Liver (tissue), 9 donors: Measurements from ENCODE around the gene CPZ. TPM values are rescaled to one million over a fixed set of nuclear protein-coding genes. Genes with fewer than 3 reads are reported as not detected.

Experiments
- DNase-seq: peaks from one replicate; pipeline ENCODE4 v3.0.0-alpha.2; 2017; ENCODE audit warnings: low spot score
- H3K27ac ChIP-seq, 2 donors: one replicate each; pipeline ENCODE4 v1.7.0; 2013; ENCODE audit warnings: inconsistent platforms in 2 of 2, low read length in 2 of 2, control low read depth in 1 of 2, low read depth in 1 of 2, mild to moderate bottlenecking in 1 of 2
- H3K27me3 ChIP-seq, 4 donors: one replicate each; pipeline versions ENCODE4 v1.6.1 to v1.7.0; 2013; ENCODE audit warnings: low read length in 3 of 4, inconsistent platforms in 1 of 4, mild to moderate bottlenecking in 1 of 4, moderate library complexity in 1 of 4; ENCODE audit not compliant: control insufficient read depth in 4 of 4, insufficient read depth in 4 of 4
- H3K36me3 ChIP-seq, 4 donors: one replicate each; pipeline versions ENCODE4 v1.6.1 to v1.7.0; 2013; ENCODE audit warnings: low read length in 3 of 4, mild to moderate bottlenecking in 3 of 4, low read depth in 1 of 4, moderate library complexity in 1 of 4; ENCODE audit not compliant: control insufficient read depth in 4 of 4, insufficient read depth in 3 of 4
- H3K4me1 ChIP-seq, 4 donors: one replicate each; pipeline versions ENCODE4 v1.6.1 to v1.7.0; 2013; ENCODE audit warnings: low read length in 3 of 4, mild to moderate bottlenecking in 3 of 4, moderate library complexity in 1 of 4; ENCODE audit not compliant: control insufficient read depth in 4 of 4, insufficient read depth in 4 of 4
- H3K4me3 ChIP-seq, 3 donors: one replicate each; pipeline versions ENCODE4 v1.6.1 to v1.7.0; 2013; ENCODE audit warnings: low read length in 3 of 3, control low read depth in 1 of 3, low read depth in 1 of 3, mild to moderate bottlenecking in 1 of 3
- H3K9ac ChIP-seq, 2 donors: one replicate each; pipeline ENCODE4 v1.7.0; 2013; ENCODE audit warnings: low read length in 2 of 2, mild to moderate bottlenecking in 2 of 2, moderate library complexity in 2 of 2, control low read depth in 1 of 2, low read depth in 1 of 2
- H3K9me3 ChIP-seq, 4 donors: one replicate each; pipeline versions ENCODE4 v1.6.1 to v1.7.0; 2013; ENCODE audit warnings: low read length in 3 of 4; ENCODE audit not compliant: control insufficient read depth in 4 of 4
- EGR1 ChIP-seq, 2 donors: IDR thresholded peaks; 2 replicates each; pipeline ENCODE4 v1.6.1; 2016 to 2018; ENCODE audit warnings: antibody characterized with exemption in 2 of 2, low read depth in 2 of 2
- FOXA1 ChIP-seq: IDR thresholded peaks from 2 replicates; pipeline ENCODE4 v1.6.1; 2016; ENCODE audit warnings: antibody characterized with exemption
- FOXA2 ChIP-seq: IDR thresholded peaks from 2 replicates; pipeline ENCODE4 v1.6.1; 2016; ENCODE audit warnings: antibody characterized with exemption
- GABPA ChIP-seq, 2 donors: IDR thresholded peaks in 1 of 2; conservative IDR thresholded peaks in 1 of 2; 2 replicates each; pipeline ENCODE4 v1.6.1; 2016; ENCODE audit warnings: antibody characterized with exemption in 2 of 2, mild to moderate bottlenecking in 1 of 2, moderate library complexity in 1 of 2
- HNF4G ChIP-seq: IDR thresholded peaks from 2 replicates; pipeline ENCODE4 v1.6.1; 2016; ENCODE audit warnings: antibody characterized with exemption
- JUND ChIP-seq, 2 donors: IDR thresholded peaks; 2 replicates each; pipeline ENCODE4 v1.6.1; 2016; ENCODE audit warnings: antibody characterized with exemption in 2 of 2
- NR2F2 ChIP-seq: IDR thresholded peaks from 2 replicates; pipeline ENCODE4 v1.6.1; 2016; ENCODE audit warnings: antibody characterized with exemption
- RXRA ChIP-seq, 2 donors: IDR thresholded peaks; 2 replicates each; pipeline ENCODE4 v1.6.1; 2017 to 2018; ENCODE audit warnings: antibody characterized with exemption in 2 of 2, mild to moderate bottlenecking in 1 of 2
- SP1 ChIP-seq: IDR thresholded peaks from 2 replicates; pipeline ENCODE4 v1.6.1; 2018; ENCODE audit warnings: antibody characterized with exemption, mild to moderate bottlenecking
- TAF1 ChIP-seq: conservative IDR thresholded peaks from 2 replicates; pipeline ENCODE4 v1.6.1; 2016; ENCODE audit warnings: antibody characterized with exemption, mild to moderate bottlenecking
- YY1 ChIP-seq: IDR thresholded peaks from 2 replicates; pipeline ENCODE4 v1.6.1; 2016; ENCODE audit warnings: antibody characterized with exemption, mild to moderate bottlenecking
- WGBS: extraction: QIAGEN DNeasy Blood & Tissue Kit; methylation state at CpG from one replicate; pipeline ENCODE4 v1.1.7; 2013; 5-methylcytosine and 5-hydroxymethylcytosine counted together
- polyA plus RNA-seq, 2 donors: library from polyadenylated mRNA; stranded (reverse) in 1 of 2; unstranded in 1 of 2; fragments of 200-250 nt in 1 of 2; fragments of >200 nt in 1 of 2; fragmentation: Nextera tagmentation in 1 of 2; extraction: Ambion mirVana in 1 of 2; gene quantifications; one replicate each; pipeline versions ENCODE4 v1.2.1 to v1.2.3, GENCODE V29; 2013 to 2015
- total RNA-seq, 2 donors: library from RNA; depleted of rRNA; stranded (reverse); fragments of >200 nt; gene quantifications; one replicate each; pipeline ENCODE4 v1.2.3, GENCODE V29; 2014
- TF ChIP-seq, protein P1 (sequence below): IDR thresholded peaks from 2 replicates; pipeline ENCODE4 v1.6.1; 2016; ENCODE audit warnings: antibody characterized with exemption
- TF ChIP-seq, protein P2 (sequence below): IDR thresholded peaks from 2 replicates; pipeline ENCODE4 v1.6.1; 2016; ENCODE audit warnings: antibody characterized with exemption
- TF ChIP-seq, protein P3 (sequence below): IDR thresholded peaks from 2 replicates; pipeline ENCODE4 v1.6.1; 2016; ENCODE audit warnings: antibody characterized with exemption, mild to moderate bottlenecking
- TF ChIP-seq, protein P4 (sequence below): IDR thresholded peaks from 2 replicates; pipeline ENCODE4 v1.6.1; 2016; ENCODE audit warnings: antibody characterized with exemption
- TF ChIP-seq, protein P5 (sequence below): fragments of 150-350 bp; IDR thresholded peaks from 2 replicates; pipeline ENCODE4 v1.5.1; 2017; ENCODE audit warnings: improper control_type of control experiment, low read depth, low read length; ENCODE audit not compliant: missing input control
- donor health status: healthy.
- donor health status: healthy.
- donor health status: healthy.
- donor health status: healthy.
- donor health status: healthy.

CPZ gene
- total and polyA plus RNA-seq, 4 donors: 0.51 to 1.8 (median 1.4) TPM

DNA sequence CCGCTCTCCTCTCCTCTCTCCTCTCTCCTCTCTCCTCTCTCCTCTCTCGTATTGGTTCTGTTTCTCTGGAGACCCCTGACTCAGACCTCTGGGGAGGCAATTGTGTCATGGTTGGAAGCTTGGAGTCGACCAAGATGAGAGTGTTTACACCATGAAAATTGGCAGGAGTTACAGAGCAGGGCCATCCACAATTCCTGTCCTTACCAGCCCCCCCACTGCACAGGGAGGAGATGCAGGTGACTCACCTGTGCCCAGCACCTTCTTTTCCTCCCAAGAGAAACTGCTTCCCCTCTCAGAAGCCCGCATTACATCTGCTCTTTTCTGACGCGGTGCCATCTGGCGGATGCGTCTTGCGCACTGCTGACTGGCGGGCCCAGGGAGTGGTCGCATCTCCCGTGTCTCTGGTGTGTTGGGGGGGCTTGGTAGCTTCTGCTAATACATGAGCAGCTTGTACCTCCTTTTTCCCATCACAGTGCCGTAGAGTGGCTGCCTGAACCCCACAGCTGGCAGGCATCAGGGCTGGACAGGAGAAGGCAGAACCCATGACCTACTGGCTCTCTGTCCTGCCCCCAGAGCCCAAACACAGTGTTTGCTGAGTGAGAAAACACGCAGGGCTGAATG, 43.7 kb upstream of the CPZ start:
- no peak overlapping the region for H3K4me3 ChIP-seq
- H3K9ac ChIP-seq: no peak overlapping the region
- DNase-seq: no peak
- no peaks in the 10 kb centered on the region for H3K9me3 ChIP-seq
- 85% methylated on average over 14 of the region's 14 CpGs for WGBS
- no peaks in the 10 kb centered on the region for H3K36me3 ChIP-seq
- TF ChIP-seq, protein P1, sequence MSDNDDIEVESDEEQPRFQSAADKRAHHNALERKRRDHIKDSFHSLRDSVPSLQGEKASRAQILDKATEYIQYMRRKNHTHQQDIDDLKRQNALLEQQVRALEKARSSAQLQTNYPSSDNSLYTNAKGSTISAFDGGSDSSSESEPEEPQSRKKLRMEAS: no peak
- no peak for TF ChIP-seq TAF1
- TF ChIP-seq FOXA2: no peak
- no peak for TF ChIP-seq HNF4G
- no peak for TF ChIP-seq YY1
- TF ChIP-seq, protein P2, sequence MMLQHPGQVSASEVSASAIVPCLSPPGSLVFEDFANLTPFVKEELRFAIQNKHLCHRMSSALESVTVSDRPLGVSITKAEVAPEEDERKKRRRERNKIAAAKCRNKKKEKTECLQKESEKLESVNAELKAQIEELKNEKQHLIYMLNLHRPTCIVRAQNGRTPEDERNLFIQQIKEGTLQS: no peak
- TF ChIP-seq, protein P3, sequence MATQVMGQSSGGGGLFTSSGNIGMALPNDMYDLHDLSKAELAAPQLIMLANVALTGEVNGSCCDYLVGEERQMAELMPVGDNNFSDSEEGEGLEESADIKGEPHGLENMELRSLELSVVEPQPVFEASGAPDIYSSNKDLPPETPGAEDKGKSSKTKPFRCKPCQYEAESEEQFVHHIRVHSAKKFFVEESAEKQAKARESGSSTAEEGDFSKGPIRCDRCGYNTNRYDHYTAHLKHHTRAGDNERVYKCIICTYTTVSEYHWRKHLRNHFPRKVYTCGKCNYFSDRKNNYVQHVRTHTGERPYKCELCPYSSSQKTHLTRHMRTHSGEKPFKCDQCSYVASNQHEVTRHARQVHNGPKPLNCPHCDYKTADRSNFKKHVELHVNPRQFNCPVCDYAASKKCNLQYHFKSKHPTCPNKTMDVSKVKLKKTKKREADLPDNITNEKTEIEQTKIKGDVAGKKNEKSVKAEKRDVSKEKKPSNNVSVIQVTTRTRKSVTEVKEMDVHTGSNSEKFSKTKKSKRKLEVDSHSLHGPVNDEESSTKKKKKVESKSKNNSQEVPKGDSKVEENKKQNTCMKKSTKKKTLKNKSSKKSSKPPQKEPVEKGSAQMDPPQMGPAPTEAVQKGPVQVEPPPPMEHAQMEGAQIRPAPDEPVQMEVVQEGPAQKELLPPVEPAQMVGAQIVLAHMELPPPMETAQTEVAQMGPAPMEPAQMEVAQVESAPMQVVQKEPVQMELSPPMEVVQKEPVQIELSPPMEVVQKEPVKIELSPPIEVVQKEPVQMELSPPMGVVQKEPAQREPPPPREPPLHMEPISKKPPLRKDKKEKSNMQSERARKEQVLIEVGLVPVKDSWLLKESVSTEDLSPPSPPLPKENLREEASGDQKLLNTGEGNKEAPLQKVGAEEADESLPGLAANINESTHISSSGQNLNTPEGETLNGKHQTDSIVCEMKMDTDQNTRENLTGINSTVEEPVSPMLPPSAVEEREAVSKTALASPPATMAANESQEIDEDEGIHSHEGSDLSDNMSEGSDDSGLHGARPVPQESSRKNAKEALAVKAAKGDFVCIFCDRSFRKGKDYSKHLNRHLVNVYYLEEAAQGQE: no peak
- no peak for TF ChIP-seq JUND (IDR thresholded peaks at IDR 0.05)
- no peak for TF ChIP-seq NR2F2
- TF ChIP-seq EGR1 (IDR thresholded peaks at IDR 0.05; ENCODE audit: low read depth in 2 of 2): no peak
- TF ChIP-seq, protein P4, sequence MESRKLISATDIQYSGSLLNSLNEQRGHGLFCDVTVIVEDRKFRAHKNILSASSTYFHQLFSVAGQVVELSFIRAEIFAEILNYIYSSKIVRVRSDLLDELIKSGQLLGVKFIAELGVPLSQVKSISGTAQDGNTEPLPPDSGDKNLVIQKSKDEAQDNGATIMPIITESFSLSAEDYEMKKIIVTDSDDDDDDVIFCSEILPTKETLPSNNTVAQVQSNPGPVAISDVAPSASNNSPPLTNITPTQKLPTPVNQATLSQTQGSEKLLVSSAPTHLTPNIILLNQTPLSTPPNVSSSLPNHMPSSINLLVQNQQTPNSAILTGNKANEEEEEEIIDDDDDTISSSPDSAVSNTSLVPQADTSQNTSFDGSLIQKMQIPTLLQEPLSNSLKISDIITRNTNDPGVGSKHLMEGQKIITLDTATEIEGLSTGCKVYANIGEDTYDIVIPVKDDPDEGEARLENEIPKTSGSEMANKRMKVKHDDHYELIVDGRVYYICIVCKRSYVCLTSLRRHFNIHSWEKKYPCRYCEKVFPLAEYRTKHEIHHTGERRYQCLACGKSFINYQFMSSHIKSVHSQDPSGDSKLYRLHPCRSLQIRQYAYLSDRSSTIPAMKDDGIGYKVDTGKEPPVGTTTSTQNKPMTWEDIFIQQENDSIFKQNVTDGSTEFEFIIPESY: no peak
- no peak for TF ChIP-seq FOXA1
- TF ChIP-seq GABPA (IDR thresholded peaks at IDR 0.05 in 1 of 2, conservative IDR thresholded peaks at IDR 0.05 in 1 of 2): no peak
- TF ChIP-seq RXRA (IDR thresholded peaks at IDR 0.05): no peak
- TF ChIP-seq, protein P5, sequence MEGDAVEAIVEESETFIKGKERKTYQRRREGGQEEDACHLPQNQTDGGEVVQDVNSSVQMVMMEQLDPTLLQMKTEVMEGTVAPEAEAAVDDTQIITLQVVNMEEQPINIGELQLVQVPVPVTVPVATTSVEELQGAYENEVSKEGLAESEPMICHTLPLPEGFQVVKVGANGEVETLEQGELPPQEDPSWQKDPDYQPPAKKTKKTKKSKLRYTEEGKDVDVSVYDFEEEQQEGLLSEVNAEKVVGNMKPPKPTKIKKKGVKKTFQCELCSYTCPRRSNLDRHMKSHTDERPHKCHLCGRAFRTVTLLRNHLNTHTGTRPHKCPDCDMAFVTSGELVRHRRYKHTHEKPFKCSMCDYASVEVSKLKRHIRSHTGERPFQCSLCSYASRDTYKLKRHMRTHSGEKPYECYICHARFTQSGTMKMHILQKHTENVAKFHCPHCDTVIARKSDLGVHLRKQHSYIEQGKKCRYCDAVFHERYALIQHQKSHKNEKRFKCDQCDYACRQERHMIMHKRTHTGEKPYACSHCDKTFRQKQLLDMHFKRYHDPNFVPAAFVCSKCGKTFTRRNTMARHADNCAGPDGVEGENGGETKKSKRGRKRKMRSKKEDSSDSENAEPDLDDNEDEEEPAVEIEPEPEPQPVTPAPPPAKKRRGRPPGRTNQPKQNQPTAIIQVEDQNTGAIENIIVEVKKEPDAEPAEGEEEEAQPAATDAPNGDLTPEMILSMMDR: no peak
- TF ChIP-seq SP1: no peak
- H3K27me3 ChIP-seq: no peaks in the 10 kb centered on the region
- H3K27ac ChIP-seq: no peak overlapping the region
- no peaks in the 10 kb centered on the region for H3K4me1 ChIP-seq
